Measurements from ENCODE around the gene ZNF74. TPM values are rescaled to one million over a fixed set of nuclear protein-coding genes. Genes with fewer than 3 reads are reported as not detected.

Gene ZNF74
- polyA plus RNA-seq, 1 donor from 2014 or later = 75.6 TPM

DNA sequence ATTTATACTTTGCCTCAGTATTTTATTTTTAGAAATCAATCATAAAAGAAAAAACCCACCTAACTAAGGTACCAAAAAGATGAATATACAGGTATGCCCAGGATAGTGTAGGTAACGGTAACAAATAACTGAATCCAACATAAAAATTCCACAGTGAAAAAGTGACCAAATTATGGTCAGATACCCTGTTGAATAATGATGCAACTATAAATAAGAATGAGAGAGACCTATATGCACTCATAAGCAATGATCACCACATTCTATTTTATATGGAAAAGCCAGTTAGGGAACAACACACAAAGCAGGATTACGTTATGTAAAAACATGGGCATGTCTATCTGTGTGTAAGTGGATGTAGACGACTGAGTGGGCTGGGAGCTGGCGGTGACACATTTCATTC lies 7.0 kb upstream of the ZNF74 start:
- TF ChIP-seq RAD21 (conservative IDR thresholded peaks at IDR 0.05) (no peak), MXI1 (conservative IDR thresholded peaks at IDR 0.05; ENCODE audit: poor library complexity, severe bottlenecking) (no peak), POLR2AphosphoS5 (IDR thresholded peaks at IDR 0.05) (no peak), EP300 (conservative IDR thresholded peaks at IDR 0.05; ENCODE audit: poor library complexity, severe bottlenecking) (no peak), TAF1 (IDR thresholded peaks at IDR 0.05; ENCODE audit: low read depth) (no peak), SMC3 (conservative IDR thresholded peaks at IDR 0.05; ENCODE audit: poor library complexity) (no peak), EZH2 (IDR thresholded peaks at IDR 0.05; ENCODE audit: borderline replicate concordance, insufficient read depth, low read length, poor library complexity, severe bottlenecking) (no peak)
- TF ChIP-seq, protein P1, sequence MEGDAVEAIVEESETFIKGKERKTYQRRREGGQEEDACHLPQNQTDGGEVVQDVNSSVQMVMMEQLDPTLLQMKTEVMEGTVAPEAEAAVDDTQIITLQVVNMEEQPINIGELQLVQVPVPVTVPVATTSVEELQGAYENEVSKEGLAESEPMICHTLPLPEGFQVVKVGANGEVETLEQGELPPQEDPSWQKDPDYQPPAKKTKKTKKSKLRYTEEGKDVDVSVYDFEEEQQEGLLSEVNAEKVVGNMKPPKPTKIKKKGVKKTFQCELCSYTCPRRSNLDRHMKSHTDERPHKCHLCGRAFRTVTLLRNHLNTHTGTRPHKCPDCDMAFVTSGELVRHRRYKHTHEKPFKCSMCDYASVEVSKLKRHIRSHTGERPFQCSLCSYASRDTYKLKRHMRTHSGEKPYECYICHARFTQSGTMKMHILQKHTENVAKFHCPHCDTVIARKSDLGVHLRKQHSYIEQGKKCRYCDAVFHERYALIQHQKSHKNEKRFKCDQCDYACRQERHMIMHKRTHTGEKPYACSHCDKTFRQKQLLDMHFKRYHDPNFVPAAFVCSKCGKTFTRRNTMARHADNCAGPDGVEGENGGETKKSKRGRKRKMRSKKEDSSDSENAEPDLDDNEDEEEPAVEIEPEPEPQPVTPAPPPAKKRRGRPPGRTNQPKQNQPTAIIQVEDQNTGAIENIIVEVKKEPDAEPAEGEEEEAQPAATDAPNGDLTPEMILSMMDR (IDR thresholded peaks at IDR 0.05; ENCODE audit: poor library complexity, severe bottlenecking) = no peak
- TF ChIP-seq, protein P2, sequence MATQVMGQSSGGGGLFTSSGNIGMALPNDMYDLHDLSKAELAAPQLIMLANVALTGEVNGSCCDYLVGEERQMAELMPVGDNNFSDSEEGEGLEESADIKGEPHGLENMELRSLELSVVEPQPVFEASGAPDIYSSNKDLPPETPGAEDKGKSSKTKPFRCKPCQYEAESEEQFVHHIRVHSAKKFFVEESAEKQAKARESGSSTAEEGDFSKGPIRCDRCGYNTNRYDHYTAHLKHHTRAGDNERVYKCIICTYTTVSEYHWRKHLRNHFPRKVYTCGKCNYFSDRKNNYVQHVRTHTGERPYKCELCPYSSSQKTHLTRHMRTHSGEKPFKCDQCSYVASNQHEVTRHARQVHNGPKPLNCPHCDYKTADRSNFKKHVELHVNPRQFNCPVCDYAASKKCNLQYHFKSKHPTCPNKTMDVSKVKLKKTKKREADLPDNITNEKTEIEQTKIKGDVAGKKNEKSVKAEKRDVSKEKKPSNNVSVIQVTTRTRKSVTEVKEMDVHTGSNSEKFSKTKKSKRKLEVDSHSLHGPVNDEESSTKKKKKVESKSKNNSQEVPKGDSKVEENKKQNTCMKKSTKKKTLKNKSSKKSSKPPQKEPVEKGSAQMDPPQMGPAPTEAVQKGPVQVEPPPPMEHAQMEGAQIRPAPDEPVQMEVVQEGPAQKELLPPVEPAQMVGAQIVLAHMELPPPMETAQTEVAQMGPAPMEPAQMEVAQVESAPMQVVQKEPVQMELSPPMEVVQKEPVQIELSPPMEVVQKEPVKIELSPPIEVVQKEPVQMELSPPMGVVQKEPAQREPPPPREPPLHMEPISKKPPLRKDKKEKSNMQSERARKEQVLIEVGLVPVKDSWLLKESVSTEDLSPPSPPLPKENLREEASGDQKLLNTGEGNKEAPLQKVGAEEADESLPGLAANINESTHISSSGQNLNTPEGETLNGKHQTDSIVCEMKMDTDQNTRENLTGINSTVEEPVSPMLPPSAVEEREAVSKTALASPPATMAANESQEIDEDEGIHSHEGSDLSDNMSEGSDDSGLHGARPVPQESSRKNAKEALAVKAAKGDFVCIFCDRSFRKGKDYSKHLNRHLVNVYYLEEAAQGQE (IDR thresholded peaks at IDR 0.05; ENCODE audit: borderline replicate concordance) = no peak
- no peak overlapping the region for H3K9ac ChIP-seq (ENCODE audit: low read length)
- no peaks in the 10 kb centered on the region for H3F3A ChIP-seq (ENCODE audit: insufficient read depth, low read length, poor library complexity, severe bottlenecking)
- no peaks in the 10 kb centered on the region for H4K20me1 ChIP-seq (ENCODE audit: insufficient read depth)
- H3K4me2 ChIP-seq (ENCODE audit: low read length) = no peak overlapping the region
- H3K27ac ChIP-seq (ENCODE audit: low read length) = no peak overlapping the region
- no peaks in the 10 kb centered on the region for H3K9me3 ChIP-seq (ENCODE audit: low read length)
- no peaks in the 10 kb centered on the region for H3K9me2 ChIP-seq (ENCODE audit: insufficient read depth, low read length)
- no peaks in the 10 kb centered on the region for H3K79me2 ChIP-seq (replicated peaks; ENCODE audit: insufficient read depth, low read length)
- no peak overlapping the region for H3K4me3 ChIP-seq (ENCODE audit: low read length)
- no peaks in the 10 kb centered on the region for H3K27me3 ChIP-seq (ENCODE audit: insufficient read depth, low read depth, low read length)
- no peak overlapping the region for H2AFZ ChIP-seq (ENCODE audit: low read depth, low read length)
- no peaks in the 10 kb centered on the region for H3K36me3 ChIP-seq (ENCODE audit: insufficient read depth, low read length)

DNA sequence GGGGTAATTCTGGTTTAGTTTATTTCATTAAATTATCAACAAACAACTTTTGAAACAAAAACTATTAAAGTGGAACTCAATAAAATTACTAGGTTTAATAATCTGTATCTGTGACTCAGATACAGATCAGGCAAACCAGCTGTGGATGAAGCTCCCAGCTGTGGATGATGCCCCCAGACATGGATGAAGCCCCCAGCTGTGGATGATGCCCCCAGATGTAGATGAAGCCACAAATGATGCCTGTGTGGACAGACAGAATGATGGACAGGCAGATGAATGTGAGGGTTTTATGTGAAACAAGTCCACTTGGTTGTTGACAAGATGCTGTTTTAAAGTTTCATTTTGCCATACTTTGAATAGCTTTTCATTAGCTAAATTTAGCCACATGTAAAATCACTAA lies 5.8 kb upstream of the ZNF74 start:
- Histone ChIP-seq H3F3A (ENCODE audit: insufficient read depth, low read length, poor library complexity, severe bottlenecking) (no peaks in the 10 kb centered on the region), H3K4me3 (ENCODE audit: low read length) (no peak overlapping the region), H2AFZ (ENCODE audit: low read depth, low read length) (no peak overlapping the region), H3K9me2 (ENCODE audit: insufficient read depth, low read length) (no peaks in the 10 kb centered on the region), H3K27ac (ENCODE audit: low read length) (no peak overlapping the region), H3K79me2 (replicated peaks; ENCODE audit: insufficient read depth, low read length) (no peaks in the 10 kb centered on the region), H3K9me3 (ENCODE audit: low read length) (no peaks in the 10 kb centered on the region), H3K4me2 (ENCODE audit: low read length) (no peak overlapping the region), H3K27me3 (ENCODE audit: insufficient read depth, low read depth, low read length) (no peaks in the 10 kb centered on the region), H3K9ac (ENCODE audit: low read length) (no peak overlapping the region), H3K36me3 (ENCODE audit: insufficient read depth, low read length) (no peaks in the 10 kb centered on the region), H4K20me1 (ENCODE audit: insufficient read depth) (no peaks in the 10 kb centered on the region)
- TF ChIP-seq POLR2AphosphoS5 (IDR thresholded peaks at IDR 0.05) (no peak), MXI1 (conservative IDR thresholded peaks at IDR 0.05; ENCODE audit: poor library complexity, severe bottlenecking) (no peak), RAD21 (conservative IDR thresholded peaks at IDR 0.05) (no peak), EP300 (conservative IDR thresholded peaks at IDR 0.05; ENCODE audit: poor library complexity, severe bottlenecking) (no peak), EZH2 (IDR thresholded peaks at IDR 0.05; ENCODE audit: borderline replicate concordance, insufficient read depth, low read length, poor library complexity, severe bottlenecking) (no peak), TAF1 (IDR thresholded peaks at IDR 0.05; ENCODE audit: low read depth) (no peak)
- TF ChIP-seq, protein P2 (IDR thresholded peaks at IDR 0.05; ENCODE audit: borderline replicate concordance) = no peak
- TF ChIP-seq, protein P1 (IDR thresholded peaks at IDR 0.05; ENCODE audit: poor library complexity, severe bottlenecking) = no peak

Data from neural cell (in vitro differentiated cells).